Fibroblast of mammary gland (primary cell): ENCODE measurements around the gene ERP29.

Experiments used
- DNase-seq: peaks from one replicate; pipeline ENCODE4 v3.0.0-alpha.2; 2010; ENCODE audit warnings: low read depth
- H3K4me3 ChIP-seq: 2 replicates; pipeline ENCODE4 v1.5.1; 2011; ENCODE audit warnings: low read depth, mild to moderate bottlenecking, low read length, moderate library complexity; ENCODE audit not compliant: control insufficient read depth
- TF ChIP-seq, protein P1 (sequence below): conservative IDR thresholded peaks from 2 replicates; pipeline ENCODE4 v1.5.1; 2011; ENCODE audit warnings: low read depth, low read length, inconsistent platforms; ENCODE audit not compliant: control insufficient read depth, insufficient read depth

The ERP29 gene

DNA sequence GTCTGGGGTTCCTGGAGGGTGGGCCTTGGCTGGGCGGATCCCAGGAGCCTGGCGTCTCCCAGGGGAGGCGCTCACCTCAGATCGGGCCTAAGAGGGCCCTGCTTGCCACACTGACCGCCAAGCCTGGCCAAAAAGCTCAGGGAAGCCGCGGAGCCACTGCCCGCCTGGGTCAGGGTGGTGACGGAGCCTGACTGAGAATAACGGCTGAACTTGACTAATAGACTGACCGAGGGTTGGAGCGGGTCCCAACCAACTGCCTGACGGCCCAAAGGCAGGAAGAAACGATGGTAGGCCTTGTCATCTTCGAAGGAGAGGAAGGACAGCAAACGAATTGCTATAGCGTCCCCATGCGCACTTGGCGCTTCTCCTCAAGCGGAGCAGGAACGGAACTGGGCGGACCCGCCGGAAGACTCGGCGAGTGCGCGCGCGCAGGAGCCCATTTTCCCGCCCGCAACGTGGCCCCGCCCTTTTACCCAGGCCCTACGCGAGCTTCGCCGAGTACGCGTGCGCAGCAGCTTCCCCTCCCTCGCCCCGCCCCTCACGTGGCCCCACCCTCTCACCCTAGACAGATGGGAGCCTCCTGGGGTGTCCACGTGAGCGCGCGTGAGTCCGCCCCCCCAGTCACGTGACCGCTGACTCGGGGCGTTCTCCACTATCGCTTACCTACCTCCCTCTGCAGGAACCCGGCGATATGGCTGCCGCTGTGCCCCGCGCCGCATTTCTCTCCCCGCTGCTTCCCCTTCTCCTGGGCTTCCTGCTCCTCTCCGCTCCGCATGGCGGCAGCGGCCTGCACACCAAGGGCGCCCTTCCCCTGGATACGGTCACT is at the start of gene ERP29, which contains the start of gene TMEM116:
Gene ERP29 (plus strand): TSS at position 652 of the 826 bp plus-strand sequence. CDS start 40 bp downstream, at position 692.
Gene TMEM116 (minus strand): TSS at position 391 of the 826 bp plus-strand sequence. CDS start 7,895 bp downstream, outside the sequence.
- H3K4me3 ChIP-seq, result peak within 1 kb of the TSS; percentile 88
- TF ChIP-seq, protein P1, sequence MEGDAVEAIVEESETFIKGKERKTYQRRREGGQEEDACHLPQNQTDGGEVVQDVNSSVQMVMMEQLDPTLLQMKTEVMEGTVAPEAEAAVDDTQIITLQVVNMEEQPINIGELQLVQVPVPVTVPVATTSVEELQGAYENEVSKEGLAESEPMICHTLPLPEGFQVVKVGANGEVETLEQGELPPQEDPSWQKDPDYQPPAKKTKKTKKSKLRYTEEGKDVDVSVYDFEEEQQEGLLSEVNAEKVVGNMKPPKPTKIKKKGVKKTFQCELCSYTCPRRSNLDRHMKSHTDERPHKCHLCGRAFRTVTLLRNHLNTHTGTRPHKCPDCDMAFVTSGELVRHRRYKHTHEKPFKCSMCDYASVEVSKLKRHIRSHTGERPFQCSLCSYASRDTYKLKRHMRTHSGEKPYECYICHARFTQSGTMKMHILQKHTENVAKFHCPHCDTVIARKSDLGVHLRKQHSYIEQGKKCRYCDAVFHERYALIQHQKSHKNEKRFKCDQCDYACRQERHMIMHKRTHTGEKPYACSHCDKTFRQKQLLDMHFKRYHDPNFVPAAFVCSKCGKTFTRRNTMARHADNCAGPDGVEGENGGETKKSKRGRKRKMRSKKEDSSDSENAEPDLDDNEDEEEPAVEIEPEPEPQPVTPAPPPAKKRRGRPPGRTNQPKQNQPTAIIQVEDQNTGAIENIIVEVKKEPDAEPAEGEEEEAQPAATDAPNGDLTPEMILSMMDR, result peak; percentile 43
- peak; percentile 97 for DNase-seq

DNA sequence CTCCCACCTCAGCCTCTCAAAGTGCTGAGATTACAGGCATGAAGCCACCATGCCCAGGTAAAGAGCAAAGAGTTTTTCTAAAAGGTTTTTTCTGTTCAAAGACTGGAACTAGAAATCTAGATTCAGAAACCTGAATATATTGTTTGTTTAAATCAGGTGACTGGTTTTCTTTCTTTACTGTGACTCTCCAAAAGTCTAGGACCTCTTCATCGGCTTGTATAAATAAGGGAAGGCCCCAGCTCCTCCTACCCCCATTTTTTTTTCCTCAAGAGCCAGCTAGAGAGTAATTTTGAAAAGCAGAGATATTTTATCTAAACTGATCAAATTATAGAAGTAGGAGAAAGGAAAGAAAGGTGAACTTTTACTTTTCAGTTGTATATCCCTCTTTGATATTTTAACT is 48.3 kb upstream of the ERP29 start:
- no peak overlapping the region for H3K4me3 ChIP-seq
- TF ChIP-seq, protein P1, result no peak

DNA sequence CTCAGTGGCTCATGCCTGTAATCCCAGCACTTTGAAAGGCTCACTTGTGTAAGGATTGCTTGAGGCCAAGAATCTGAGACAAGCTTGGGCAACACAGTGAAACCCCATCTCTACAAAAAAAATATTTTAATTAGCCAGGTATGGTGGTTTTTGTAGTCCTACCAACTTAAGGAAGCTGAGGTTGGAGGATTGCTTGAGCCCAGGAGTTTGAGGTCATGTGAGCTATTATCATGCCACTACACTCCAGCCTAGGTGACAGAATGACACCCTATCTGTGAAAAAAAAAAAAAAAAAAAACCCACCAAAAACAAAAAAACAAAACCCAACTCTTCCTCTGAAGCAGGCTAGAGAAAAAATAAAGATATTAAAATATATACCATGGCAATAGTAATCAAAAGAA is 41.4 kb upstream of the ERP29 start:
- DNase-seq, result no peak
- H3K4me3 ChIP-seq, result no peak overlapping the region
- TF ChIP-seq, protein P1, result no peak

More for the DNA sequence above, 48.3 kb upstream of the ERP29 start:
- DNase-seq, result no peak

DNA sequence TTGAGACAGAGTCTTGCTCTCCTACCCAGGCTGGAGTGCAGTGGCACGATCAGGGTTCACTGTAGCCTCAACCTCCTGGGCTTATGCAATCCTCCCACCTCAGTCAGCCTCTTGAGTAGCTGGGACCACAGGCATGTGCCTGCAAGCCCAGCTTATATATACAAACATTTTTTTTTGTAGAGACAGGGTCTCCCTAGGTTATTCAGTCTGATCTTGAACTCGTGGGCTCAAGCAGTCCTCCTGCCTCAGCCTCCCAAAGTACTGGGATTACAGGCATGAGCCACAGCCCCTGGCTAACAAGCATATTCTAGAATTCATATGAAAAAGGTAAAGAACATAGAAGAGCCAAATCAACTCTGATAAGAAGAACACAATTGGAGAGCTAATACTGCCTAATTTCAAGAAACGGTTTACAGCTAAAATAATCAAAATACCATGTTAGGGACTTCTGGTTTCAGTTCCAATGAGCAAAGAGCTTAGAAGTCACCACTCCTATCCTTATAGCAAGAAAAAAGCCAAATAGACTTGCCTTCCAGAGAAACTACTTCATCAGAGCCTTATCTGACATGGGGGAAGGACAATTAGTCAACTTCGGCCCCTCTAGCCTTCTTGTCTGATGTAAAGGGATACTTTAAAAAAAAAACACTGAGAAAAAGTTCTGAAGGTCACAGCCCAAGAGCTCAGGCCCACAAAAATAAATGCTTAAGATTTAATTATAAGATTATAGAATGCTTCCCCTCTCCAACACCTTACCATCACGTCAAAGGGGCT is 37.9 kb upstream of the ERP29 start:
- DNase-seq, result peak; percentile 5
- TF ChIP-seq, protein P1, result no peak
- H3K4me3 ChIP-seq, result no peak overlapping the region

DNA sequence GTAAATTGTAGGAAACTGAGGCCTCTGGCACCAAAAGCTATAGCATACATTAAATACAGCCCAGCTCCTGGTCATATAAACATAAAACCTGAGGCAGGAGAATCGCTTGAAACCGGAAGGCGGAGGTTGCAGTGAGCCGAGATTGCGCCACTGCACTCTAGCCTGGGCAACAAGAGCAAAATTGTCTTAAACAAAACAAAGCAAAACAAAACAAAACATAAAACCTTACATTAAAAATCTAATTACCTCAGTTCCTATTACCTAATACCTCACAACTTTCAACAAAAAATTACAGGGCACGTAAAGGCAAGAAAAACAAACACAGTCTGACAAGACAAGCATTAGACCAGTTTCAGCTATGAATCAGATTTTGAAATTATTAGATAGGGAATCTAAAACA is 36.9 kb upstream of the ERP29 start:
- TF ChIP-seq, protein P1, result no peak
- H3K4me3 ChIP-seq, result no peak overlapping the region
- DNase-seq, result no peak

DNA sequence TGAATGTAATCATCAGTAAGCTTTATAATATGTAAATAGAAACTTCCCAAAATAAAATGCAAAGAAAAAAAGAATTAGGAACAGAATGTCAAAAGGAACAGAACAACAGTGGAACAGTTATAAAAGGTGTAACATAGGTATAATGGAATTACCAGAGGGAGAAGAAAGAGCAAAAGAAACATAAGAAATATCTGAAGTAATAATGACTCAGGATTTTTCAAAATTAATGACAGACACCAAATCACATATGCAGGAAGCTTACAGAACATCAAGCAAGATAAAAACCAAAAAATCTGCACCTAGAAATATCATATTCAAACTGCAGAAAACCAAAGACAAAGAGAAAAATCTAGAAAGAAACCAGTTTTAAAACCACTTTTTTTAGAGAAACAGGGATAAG is 36.4 kb upstream of the ERP29 start:
- no peak overlapping the region for H3K4me3 ChIP-seq
- no peak for DNase-seq
- TF ChIP-seq, protein P1, result no peak
